SK-N-SH (cell line): ENCODE results near the gene KCNJ2. TPM values are rescaled to one million over a fixed set of nuclear protein-coding genes. Genes with fewer than 3 reads are reported as not detected.

ENCODE experiments used
- polyA plus RNA-seq, 3 experiments: library from polyadenylated mRNA; depleted of rRNA; stranded (reverse); fragments of >200 nt; gene quantifications; 2 replicates each; pipeline ENCODE4 v1.2.3, GENCODE V29; 2012

The KCNJ2 gene
- polyA plus RNA-seq, 1 of the 3 experiments (the other 2 are of a cell fraction) = 0.21 TPM

Other genes with a start within 250 kb of the KCNJ2 start
- gene KCNJ16, start 94.3 kb upstream of the KCNJ2 start, polyA plus RNA-seq (2012; rRNA removed) = not detected in 2 replicates